Measurements from ENCODE around the gene CLGN.

- TF ChIP-seq, protein P1, sequence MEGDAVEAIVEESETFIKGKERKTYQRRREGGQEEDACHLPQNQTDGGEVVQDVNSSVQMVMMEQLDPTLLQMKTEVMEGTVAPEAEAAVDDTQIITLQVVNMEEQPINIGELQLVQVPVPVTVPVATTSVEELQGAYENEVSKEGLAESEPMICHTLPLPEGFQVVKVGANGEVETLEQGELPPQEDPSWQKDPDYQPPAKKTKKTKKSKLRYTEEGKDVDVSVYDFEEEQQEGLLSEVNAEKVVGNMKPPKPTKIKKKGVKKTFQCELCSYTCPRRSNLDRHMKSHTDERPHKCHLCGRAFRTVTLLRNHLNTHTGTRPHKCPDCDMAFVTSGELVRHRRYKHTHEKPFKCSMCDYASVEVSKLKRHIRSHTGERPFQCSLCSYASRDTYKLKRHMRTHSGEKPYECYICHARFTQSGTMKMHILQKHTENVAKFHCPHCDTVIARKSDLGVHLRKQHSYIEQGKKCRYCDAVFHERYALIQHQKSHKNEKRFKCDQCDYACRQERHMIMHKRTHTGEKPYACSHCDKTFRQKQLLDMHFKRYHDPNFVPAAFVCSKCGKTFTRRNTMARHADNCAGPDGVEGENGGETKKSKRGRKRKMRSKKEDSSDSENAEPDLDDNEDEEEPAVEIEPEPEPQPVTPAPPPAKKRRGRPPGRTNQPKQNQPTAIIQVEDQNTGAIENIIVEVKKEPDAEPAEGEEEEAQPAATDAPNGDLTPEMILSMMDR (IDR thresholded peaks at IDR 0.05), result no peak
- no peak for TF ChIP-seq POLR2A (IDR thresholded peaks at IDR 0.05)
Observed at GRCh38 chr4:140439644-140440142, 12.2 kb upstream of the CLGN start.

All from adrenal gland (tissue), 5 donors.